HepG2 (cell line): ENCODE measurements around the gene AHCYL2. TPM values are rescaled to one million over a fixed set of nuclear protein-coding genes. Genes with fewer than 3 reads are reported as not detected.

Source experiments
- ATAC-seq: fragments of 200-7000 bp; cut with Tn5 transposase; 3 replicates; pipeline ENCODE4 v1.9.1; 2020; ENCODE audit warnings: mild to moderate bottlenecking, moderate library complexity
- BruUV-seq: library from RNA; stranded (reverse); fragments of 400-500 nt; replicated peaks from 2 replicates; lab custom pipeline; 2021; lab: Mats Ljungman, UMichigan
- CTCF ChIA-PET: fragments of 300-600 bp; formaldehyde crosslinking; extraction: SDS; loops from one replicate; lab custom pipeline; 2021; ENCODE audit warnings: low total read pairs, inconsistent platforms, low intra/inter-chr PET ratio; lab: Yijun Ruan, JAX
- POLR2A ChIA-PET: fragments of 350-600 bp; sonication (Branson Sonifier 250); formaldehyde crosslinking; loops from one replicate; lab custom pipeline; 2020; ENCODE audit warnings: antibody characterized with exemption, inconsistent platforms; lab: Yijun Ruan, JAX
- DNase-seq: peaks from one replicate; pipeline ENCODE4 v3.0.0-alpha.2; 2015; ENCODE audit warnings: low spot score
- FAIRE-seq: peaks from 3 replicates; lab custom pipeline; 2011; peaks lifted over from hg19 to GRCh38; lab: Jason Lieb, UNC
- H2AFZ ChIP-seq: one replicate; pipeline ENCODE4 v1.6.1; 2011; ENCODE audit warnings: low read length, inconsistent platforms
- H3K27ac ChIP-seq: fragments of 300-600 bp; 3 replicates; pipeline ENCODE4 v1.8.0; 2011; ENCODE audit warnings: mixed run types, mild to moderate bottlenecking, mixed read lengths, low read length, inconsistent platforms; ENCODE audit not compliant: insufficient read depth; ENCODE audit errors: extremely low read length
- H3K27me3 ChIP-seq, 2 experiments: fragments of 200-600 bp in 1 of 2; 2 replicates in 1 of 2; 3 replicates in 1 of 2; pipeline versions ENCODE4 v1.6.0 to v1.8.0; 2011; ENCODE audit warnings: low read length in 2 of 2, mild to moderate bottlenecking in 2 of 2, moderate library complexity in 2 of 2, inconsistent platforms in 1 of 2; ENCODE audit not compliant: insufficient read depth in 2 of 2, control insufficient read depth in 1 of 2
- H3K36me3 ChIP-seq, 2 experiments: fragments of 200-600 bp in 1 of 2; replicated peaks in 1 of 2; 2 replicates in 1 of 2; 3 replicates in 1 of 2; pipeline versions ENCODE4 v1.5.1 to v1.8.0; 2011; ENCODE audit warnings: low read length in 2 of 2, inconsistent platforms in 1 of 2; ENCODE audit not compliant: insufficient read depth in 2 of 2, control insufficient read depth in 1 of 2
- H3K4me1 ChIP-seq: 2 replicates; pipeline ENCODE4 v1.5.1; 2012; ENCODE audit warnings: low read length, inconsistent platforms; ENCODE audit not compliant: insufficient read depth
- H3K4me2 ChIP-seq: 2 replicates; pipeline ENCODE4 v1.6.0; 2011; ENCODE audit warnings: low read depth, low read length, inconsistent platforms
- H3K4me3 ChIP-seq, 3 experiments: fragments of 200-600 bp in 1 of 3; sonication (generic), shearing (Covaris generic) in 1 of 3; replicated peaks in 1 of 3; 2 replicates each; pipeline ENCODE4 v1.5.1; 2011 to 2016; ENCODE audit warnings: low read length in 3 of 3, inconsistent platforms in 2 of 3, low read depth in 2 of 3, mild to moderate bottlenecking in 2 of 3, control low read depth in 1 of 3, mixed read lengths in 1 of 3; ENCODE audit not compliant: insufficient read depth in 1 of 3
- H3K79me2 ChIP-seq: one replicate; pipeline ENCODE4 v1.6.1; 2011; ENCODE audit warnings: low read length, inconsistent platforms; ENCODE audit not compliant: insufficient read depth
- H3K9ac ChIP-seq: 2 replicates; pipeline ENCODE4 v1.6.0; 2011; ENCODE audit warnings: mild to moderate bottlenecking, low read depth, low read length, inconsistent platforms; ENCODE audit not compliant: insufficient read depth
- H3K9me3 ChIP-seq: 2 replicates; pipeline ENCODE4 v1.5.1; 2012; ENCODE audit warnings: mild to moderate bottlenecking, low read length
- H4K20me1 ChIP-seq: 2 replicates; pipeline ENCODE4 v1.6.0; 2011; ENCODE audit warnings: inconsistent platforms, mild to moderate bottlenecking, low read length, moderate library complexity; ENCODE audit not compliant: insufficient read depth
- ELF1 ChIP-seq: sonication (generic); formaldehyde crosslinking; IDR thresholded peaks from 2 replicates; pipeline ENCODE4 v1.4.0; 2020; ENCODE audit warnings: missing genetic modification reagents
- FOXC1 ChIP-seq: sonication (generic); formaldehyde crosslinking; IDR thresholded peaks from 2 replicates; pipeline ENCODE4 v1.8.0; 2022; ENCODE audit warnings: mild to moderate bottlenecking, missing genetic modification reagents, borderline replicate concordance
- PCBP2 ChIP-seq: fragments of 200-400 bp; formaldehyde crosslinking; optimal IDR thresholded peaks from 2 replicates; pipeline ENCODE3; 2018; ENCODE audit warnings: low read length, low read depth; ENCODE audit not compliant: poor library complexity, severe bottlenecking
- SNAPC2 ChIP-seq: sonication (generic); formaldehyde crosslinking; IDR thresholded peaks from 2 replicates; pipeline ENCODE4 v1.8.1; 2022; ENCODE audit warnings: mild to moderate bottlenecking, missing genetic modification reagents
- ZMYM4 ChIP-seq: sonication (generic); formaldehyde crosslinking; IDR thresholded peaks from 2 replicates; pipeline ENCODE4 v1.8.1; 2023; ENCODE audit warnings: mild to moderate bottlenecking, missing genetic modification reagents
- WGBS: methylation state at CpG from one replicate; pipeline ENCODE4 v1.1.6; 2017; ENCODE audit warnings: low lambda C conversion rate; 5-methylcytosine and 5-hydroxymethylcytosine counted together
- in situ Hi-C: cut with HindIII; loops from 2 replicates; pipeline ENCODE4 v1.10.0; 2017; ENCODE audit warnings: low pct_unique_long_range_greater_than_20kb; ENCODE audit not compliant: extremely low pct_ligation_motif_present
- intact Hi-C: fragments of 100-400 bp; cut with micrococcal nuclease; formaldehyde crosslinking; loops from one replicate; pipeline ENCODE4 v1.10.0; 2022; ENCODE audit not compliant: unreplicated experiment
- polyA plus RNA-seq, 8 experiments: library from polyadenylated mRNA; depleted of rRNA in 3 of 8; stranded (reverse) in 7 of 8; unstranded in 1 of 8; fragments of >200 nt; fragmentation: Illumina TruSeq in 4 of 8; extraction: Trizol in 4 of 8; gene quantifications; 2 replicates each; pipeline versions ENCODE4 v1.2.1 to v1.2.3, GENCODE V29; 2011 to 2016; ENCODE audit warnings: low read depth in 4 of 8, missing spikeins in 1 of 8, mixed read lengths in 1 of 8; ENCODE audit not compliant: insufficient read depth in 1 of 8
- total RNA-seq, 5 experiments: library from RNA; depleted of rRNA; stranded (reverse); fragments of >200 nt; fragmentation: Illumina TruSeq; extraction: Trizol; gene quantifications; 2 replicates each; pipeline ENCODE4 v1.2.3, GENCODE V29; 2016; ENCODE audit warnings: low read depth in 1 of 5
- TF ChIP-seq, protein P1 (sequence below): IDR thresholded peaks from 2 replicates; pipeline ENCODE4 v1.6.1; 2016; ENCODE audit warnings: low read depth
- TF ChIP-seq, protein P2 (sequence below): sonication (generic); formaldehyde crosslinking; IDR thresholded peaks from 2 replicates; pipeline ENCODE4 v1.9.0; 2021; ENCODE audit warnings: missing genetic modification reagents, borderline replicate concordance

Gene AHCYL2
- total and polyA plus RNA-seq, 2 of the 13 experiments (the other 11 are each of a cell fraction or from before 2014, with no cell fraction given), result 9.5 to 14.7 TPM

DNA sequence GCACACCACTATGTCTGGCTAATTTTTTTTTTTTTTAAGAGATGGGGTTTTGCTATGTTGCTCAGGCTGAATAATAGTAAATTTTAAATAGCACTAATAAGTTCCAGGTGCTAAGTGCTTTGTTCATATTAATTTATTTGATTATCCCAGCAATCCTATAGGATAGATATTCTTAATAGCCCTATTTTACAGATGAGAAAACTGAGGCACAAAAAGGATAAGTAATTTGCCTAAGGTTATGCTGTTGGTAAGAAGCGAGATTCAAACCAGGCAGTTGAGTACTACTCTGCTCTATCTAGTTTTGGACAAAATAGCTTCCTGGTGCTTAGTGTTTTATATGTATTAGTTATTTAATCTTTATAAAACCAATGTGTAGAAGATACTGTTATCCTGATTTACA is 136.9 kb downstream of the AHCYL2 start:
- DNase-seq (no peak), FAIRE-seq (no peak), ATAC-seq (no peak)
- no peaks in the 10 kb centered on the region for H3K79me2 ChIP-seq
- H3K27me3 ChIP-seq, result no peaks in the 10 kb centered on the region
- POLR2A ChIA-PET, result no interaction called here
- CTCF ChIA-PET, result no interaction called here
- no peak overlapping the region for H3K27ac ChIP-seq
- H3K9ac ChIP-seq, result no peak overlapping the region
- no peak for TF ChIP-seq ZMYM4
- TF ChIP-seq, protein P1, sequence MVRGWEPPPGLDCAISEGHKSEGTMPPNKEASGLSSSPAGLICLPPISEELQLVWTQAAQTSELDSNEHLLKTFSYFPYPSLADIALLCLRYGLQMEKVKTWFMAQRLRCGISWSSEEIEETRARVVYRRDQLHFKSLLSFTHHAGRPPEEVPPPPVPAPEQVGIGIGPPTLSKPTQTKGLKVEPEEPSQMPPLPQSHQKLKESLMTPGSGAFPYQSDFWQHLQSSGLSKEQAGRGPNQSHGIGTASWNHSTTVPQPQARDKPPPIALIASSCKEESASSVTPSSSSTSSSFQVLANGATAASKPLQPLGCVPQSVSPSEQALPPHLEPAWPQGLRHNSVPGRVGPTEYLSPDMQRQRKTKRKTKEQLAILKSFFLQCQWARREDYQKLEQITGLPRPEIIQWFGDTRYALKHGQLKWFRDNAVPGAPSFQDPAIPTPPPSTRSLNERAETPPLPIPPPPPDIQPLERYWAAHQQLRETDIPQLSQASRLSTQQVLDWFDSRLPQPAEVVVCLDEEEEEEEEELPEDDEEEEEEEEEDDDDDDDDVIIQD, result no peak
- TF ChIP-seq ELF1 (CRISPR knock-in tag), result no peak
- TF ChIP-seq SNAPC2 (CRISPR knock-in tag), result no peak
- TF ChIP-seq, protein P2, sequence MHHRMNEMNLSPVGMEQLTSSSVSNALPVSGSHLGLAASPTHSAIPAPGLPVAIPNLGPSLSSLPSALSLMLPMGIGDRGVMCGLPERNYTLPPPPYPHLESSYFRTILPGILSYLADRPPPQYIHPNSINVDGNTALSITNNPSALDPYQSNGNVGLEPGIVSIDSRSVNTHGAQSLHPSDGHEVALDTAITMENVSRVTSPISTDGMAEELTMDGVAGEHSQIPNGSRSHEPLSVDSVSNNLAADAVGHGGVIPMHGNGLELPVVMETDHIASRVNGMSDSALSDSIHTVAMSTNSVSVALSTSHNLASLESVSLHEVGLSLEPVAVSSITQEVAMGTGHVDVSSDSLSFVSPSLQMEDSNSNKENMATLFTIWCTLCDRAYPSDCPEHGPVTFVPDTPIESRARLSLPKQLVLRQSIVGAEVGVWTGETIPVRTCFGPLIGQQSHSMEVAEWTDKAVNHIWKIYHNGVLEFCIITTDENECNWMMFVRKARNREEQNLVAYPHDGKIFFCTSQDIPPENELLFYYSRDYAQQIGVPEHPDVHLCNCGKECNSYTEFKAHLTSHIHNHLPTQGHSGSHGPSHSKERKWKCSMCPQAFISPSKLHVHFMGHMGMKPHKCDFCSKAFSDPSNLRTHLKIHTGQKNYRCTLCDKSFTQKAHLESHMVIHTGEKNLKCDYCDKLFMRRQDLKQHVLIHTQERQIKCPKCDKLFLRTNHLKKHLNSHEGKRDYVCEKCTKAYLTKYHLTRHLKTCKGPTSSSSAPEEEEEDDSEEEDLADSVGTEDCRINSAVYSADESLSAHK (CRISPR knock-in tag), result no peak
- no peak for TF ChIP-seq PCBP2
- no peak for TF ChIP-seq FOXC1 (CRISPR knock-in tag)
- H3K4me3 ChIP-seq, result no peak overlapping the region
- in situ Hi-C loops, result loop anchor here (25.0 kb wide), 1 partner anchor 276 kb away; no protein-coding TSS in a partner anchor
- no peak overlapping the region for H3K4me2 ChIP-seq
- H2AFZ ChIP-seq, result no peak overlapping the region
- H3K4me1 ChIP-seq, result no peaks in the 10 kb centered on the region
- H3K9me3 ChIP-seq, result no peaks in the 10 kb centered on the region
- WGBS, result 100% methylated on average over 1 of the region's 1 CpG
- BruUV-seq, result no TSS peak
- H4K20me1 ChIP-seq, result no peaks in the 10 kb centered on the region
- intact Hi-C loops, result loop anchor here (10.0 kb wide), 1 partner anchor 283 kb away; no protein-coding TSS in a partner anchor
- no peaks in the 10 kb centered on the region for H3K36me3 ChIP-seq
